ENCODE data around the gene FARP1. TPM values are rescaled to one million over a fixed set of nuclear protein-coding genes. Genes with fewer than 3 reads are reported as not detected.

The FARP1 gene
- total and polyA plus RNA-seq, 10 of the 15 experiments (the other 5 are each of a cell fraction or from before 2014, with no cell fraction given): 0.17 to 6.9 (median 0.68) TPM

DNA sequence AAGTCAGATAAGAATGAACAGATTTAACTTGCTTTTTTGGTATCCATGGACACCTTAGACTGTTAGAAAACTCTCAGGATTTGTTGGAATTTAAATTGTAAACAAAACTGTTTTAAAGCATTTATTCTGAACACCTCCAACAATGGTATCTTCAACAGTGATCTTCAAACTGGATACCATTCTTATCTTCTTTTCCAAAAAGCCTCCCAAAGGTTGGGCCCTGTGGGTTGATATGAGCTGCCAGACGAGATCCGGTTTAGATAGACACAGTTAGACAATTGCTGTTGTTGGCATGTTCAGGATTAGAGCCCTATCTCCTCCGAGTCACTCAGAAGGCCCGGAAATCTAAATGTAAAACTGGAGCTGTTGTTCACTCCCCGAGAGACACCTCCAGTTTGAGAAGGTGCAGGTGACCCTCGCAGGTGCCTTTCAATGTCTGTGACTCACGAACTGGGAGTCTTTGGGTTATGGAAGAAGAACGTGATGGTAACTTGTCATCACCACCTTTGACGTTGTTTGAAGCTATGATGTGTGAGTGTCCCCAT is 177.7 kb downstream of the FARP1 start:
- ChIA-PET SMC1A (ENCODE audit: uncharacterized antibody, unreplicated experiment) (no interaction called here), POLR2A (no interaction called here), CTCF (interaction anchor here (3.5 kb wide), 1 partner anchor 12 kb away, joined by 13 read pairs; no protein-coding TSS in a partner anchor), RAD21 (ENCODE audit: unreplicated experiment) (no interaction called here)
- ATAC-seq (no peak), FAIRE-seq (no peak), DNase-seq (ENCODE audit: low read depth, low spot score) (no peak)
- Histone ChIP-seq H3K27ac (ENCODE audit: control insufficient read depth, insufficient read depth) (no peak overlapping the region), H3K9me3 (replicated peaks; ENCODE audit: control insufficient read depth, insufficient read depth, low read length) (no peaks in the 10 kb centered on the region), H3K36me3 (ENCODE audit: control insufficient read depth in 2 of 2, insufficient read depth in 2 of 2, low read length in 1 of 2) (no peaks in the 10 kb centered on the region), H3K4me1 (ENCODE audit: control insufficient read depth, insufficient read depth, low read length) (no peaks in the 10 kb centered on the region), H3K79me2 (ENCODE audit: control insufficient read depth, insufficient read depth, low read length) (no peaks in the 10 kb centered on the region), H3K27me3 (replicated peaks in 1 of 2; ENCODE audit: control insufficient read depth in 2 of 2, insufficient read depth in 2 of 2, low read length in 1 of 2) (no peaks in the 10 kb centered on the region), H2AFZ (ENCODE audit: control insufficient read depth, low read depth, low read length) (no peak overlapping the region), H3K9ac (ENCODE audit: control insufficient read depth, insufficient read depth, low read length) (no peak overlapping the region), H3K4me2 (ENCODE audit: control insufficient read depth, insufficient read depth) (no peak overlapping the region), H3K4me3 (no peak overlapping the region), H4K20me1 (ENCODE audit: control insufficient read depth, insufficient read depth) (no peaks in the 10 kb centered on the region)
- intact Hi-C loops (cut with micrococcal nuclease; ENCODE audit: unreplicated experiment): no loop called here
- in situ Hi-C loops (cut with MboI): no loop called here
- TF ChIP-seq ASH2L (IDR thresholded peaks at IDR 0.05; ENCODE audit: borderline replicate concordance, low read depth) (no peak), ZBED1 (IDR thresholded peaks at IDR 0.05; ENCODE audit: borderline replicate concordance) (no peak), TAF1 (IDR thresholded peaks at IDR 0.05; ENCODE audit: borderline replicate concordance, low read depth, low read length) (no peak), CHD4 (IDR thresholded peaks at IDR 0.05) (no peak)
- TF ChIP-seq, protein P1, sequence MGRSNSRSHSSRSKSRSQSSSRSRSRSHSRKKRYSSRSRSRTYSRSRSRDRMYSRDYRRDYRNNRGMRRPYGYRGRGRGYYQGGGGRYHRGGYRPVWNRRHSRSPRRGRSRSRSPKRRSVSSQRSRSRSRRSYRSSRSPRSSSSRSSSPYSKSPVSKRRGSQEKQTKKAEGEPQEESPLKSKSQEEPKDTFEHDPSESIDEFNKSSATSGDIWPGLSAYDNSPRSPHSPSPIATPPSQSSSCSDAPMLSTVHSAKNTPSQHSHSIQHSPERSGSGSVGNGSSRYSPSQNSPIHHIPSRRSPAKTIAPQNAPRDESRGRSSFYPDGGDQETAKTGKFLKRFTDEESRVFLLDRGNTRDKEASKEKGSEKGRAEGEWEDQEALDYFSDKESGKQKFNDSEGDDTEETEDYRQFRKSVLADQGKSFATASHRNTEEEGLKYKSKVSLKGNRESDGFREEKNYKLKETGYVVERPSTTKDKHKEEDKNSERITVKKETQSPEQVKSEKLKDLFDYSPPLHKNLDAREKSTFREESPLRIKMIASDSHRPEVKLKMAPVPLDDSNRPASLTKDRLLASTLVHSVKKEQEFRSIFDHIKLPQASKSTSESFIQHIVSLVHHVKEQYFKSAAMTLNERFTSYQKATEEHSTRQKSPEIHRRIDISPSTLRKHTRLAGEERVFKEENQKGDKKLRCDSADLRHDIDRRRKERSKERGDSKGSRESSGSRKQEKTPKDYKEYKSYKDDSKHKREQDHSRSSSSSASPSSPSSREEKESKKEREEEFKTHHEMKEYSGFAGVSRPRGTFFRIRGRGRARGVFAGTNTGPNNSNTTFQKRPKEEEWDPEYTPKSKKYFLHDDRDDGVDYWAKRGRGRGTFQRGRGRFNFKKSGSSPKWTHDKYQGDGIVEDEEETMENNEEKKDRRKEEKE (IDR thresholded peaks at IDR 0.05): no peak
- WGBS (ENCODE audit: insufficient coverage, insufficient replicate concordance, low lambda C conversion rate, missing lambda C conversion rate): 27% methylated on average over 9 of the region's 9 CpGs
- no TSS peak for BruUV-seq (replicated peaks)
